HCEC 1CT (cell line): ENCODE data around the gene SHC1.

Source experiments
- DNase-seq: peaks from one replicate; pipeline ENCODE4 v3.0.0-alpha.2; 2017

SHC1 gene

GRCh38 chr1:154970631-154971340 lies at the start of gene SHC1:
Gene SHC1, minus strand, starts transcription at chr1:154970747. Its CDS starts 221 bp downstream, at chr1:154970526.
- peak; percentile 93 for DNase-seq

- DNase-seq, result no peak
Observed at GRCh38 chr1:155019377-155020245, 49.1 kb upstream of the SHC1 start.

- DNase-seq, result peak; percentile 25
Observed at GRCh38 chr1:155018617-155019348, 48.2 kb upstream of the SHC1 start.

- no peak for DNase-seq
Observed at GRCh38 chr1:155017946-155018316, 47.4 kb upstream of the SHC1 start.

GRCh38 chr1:155017041-155017945 lies 46.7 kb upstream of the SHC1 start:
- peak; percentile 83 for DNase-seq

- no peak for DNase-seq
Observed at GRCh38 chr1:155016231-155016831, 45.8 kb upstream of the SHC1 start.

GRCh38 chr1:155015527-155016230 lies 45.1 kb upstream of the SHC1 start:
- DNase-seq, result no peak

- DNase-seq, result no peak
Observed at GRCh38 chr1:155014709-155015508, 44.4 kb upstream of the SHC1 start.

GRCh38 chr1:155013632-155014031 lies 43.1 kb upstream of the SHC1 start:
- no peak for DNase-seq

GRCh38 chr1:155012776-155013602 lies 42.4 kb upstream of the SHC1 start:
- DNase-seq, result no peak

- no peak for DNase-seq
Observed at GRCh38 chr1:155012026-155012546, 41.5 kb upstream of the SHC1 start.

- DNase-seq, result no peak
Observed at GRCh38 chr1:155011437-155012025, 41.0 kb upstream of the SHC1 start.

- DNase-seq, result no peak
Observed at GRCh38 chr1:155011004-155011416, 40.5 kb upstream of the SHC1 start.

- DNase-seq, result no peak
Observed at GRCh38 chr1:155010211-155010918, 39.8 kb upstream of the SHC1 start.

GRCh38 chr1:155009742-155010141 lies 39.2 kb upstream of the SHC1 start:
- no peak for DNase-seq

GRCh38 chr1:155009221-155009711 lies 38.7 kb upstream of the SHC1 start:
- no peak for DNase-seq

- no peak for DNase-seq
Observed at GRCh38 chr1:155008015-155008941, 37.7 kb upstream of the SHC1 start.
